Hepatocyte (in vitro differentiated cells): Measurements from ENCODE around the gene ATP5F1E. TPM values are rescaled to one million over a fixed set of nuclear protein-coding genes. Genes with fewer than 3 reads are reported as not detected.
A peak's percentile ranks its signal among the peaks of the same experiment; 100 is the strongest.
"Not testable (repeated sequence)": the region's sequence is repeated elsewhere in the genome, so short reads cannot be mapped to it uniquely, and the experiment has no call there.

Experiments used
- DNase-seq: peaks from one replicate; pipeline ENCODE4 v3.0.0-alpha.2; 2016; ENCODE audit warnings: low spot score
- H2AFZ ChIP-seq: fragments of 200-600 bp; sonication (generic); 2 replicates; pipeline ENCODE4 v1.6.0; 2016; ENCODE audit warnings: antibody characterized with exemption, mild to moderate bottlenecking
- H3K27ac ChIP-seq: fragments of 200-600 bp; sonication (generic); 2 replicates; pipeline ENCODE4 v1.5.1; 2016; ENCODE audit warnings: mild to moderate bottlenecking
- H3K27me3 ChIP-seq: fragments of 200-600 bp; sonication (generic); 2 replicates; pipeline ENCODE4 v1.6.1; 2016
- H3K36me3 ChIP-seq: fragments of 200-600 bp; sonication (generic); replicated peaks from 2 replicates; pipeline ENCODE4 v1.5.1; 2016; ENCODE audit warnings: low read depth; ENCODE audit not compliant: insufficient read depth
- H3K4me1 ChIP-seq: fragments of 200-600 bp; sonication (generic); 2 replicates; pipeline ENCODE4 v1.5.1; 2016; ENCODE audit warnings: mild to moderate bottlenecking, moderate library complexity; ENCODE audit not compliant: insufficient read depth
- H3K4me2 ChIP-seq: fragments of 200-600 bp; sonication (generic); 2 replicates; pipeline ENCODE4 v1.6.0; 2016
- H3K4me3 ChIP-seq: fragments of 200-600 bp; sonication (generic); 2 replicates; pipeline ENCODE4 v1.5.1; 2016; ENCODE audit warnings: mild to moderate bottlenecking
- H3K79me2 ChIP-seq: fragments of 200-600 bp; sonication (generic); 2 replicates; pipeline ENCODE4 v1.6.0; 2017; ENCODE audit warnings: mild to moderate bottlenecking
- H3K9me2 ChIP-seq: fragments of 200-600 bp; sonication (generic); replicated peaks from 2 replicates; pipeline ENCODE4 v1.6.0; 2017; ENCODE audit warnings: mild to moderate bottlenecking; ENCODE audit not compliant: insufficient read depth
- H3K9me3 ChIP-seq: fragments of 200-600 bp; sonication (generic); 2 replicates; pipeline ENCODE4 v1.5.1; 2016; ENCODE audit warnings: low read depth, mild to moderate bottlenecking
- H4K20me1 ChIP-seq: fragments of 200-600 bp; sonication (generic); 2 replicates; pipeline ENCODE4 v1.6.0; 2016; ENCODE audit warnings: mild to moderate bottlenecking; ENCODE audit not compliant: insufficient read depth, poor library complexity, severe bottlenecking
- EZH2 ChIP-seq: fragments of 200-600 bp; sonication (generic); IDR thresholded peaks from 2 replicates; pipeline ENCODE4 v1.6.1; 2016; ENCODE audit warnings: antibody characterized with exemption, mild to moderate bottlenecking, borderline replicate concordance
- EZH2phosphoT487 ChIP-seq: fragments of 200-600 bp; sonication (generic); IDR thresholded peaks from one replicate; pipeline ENCODE4 v1.6.1; 2018; ENCODE audit warnings: antibody characterized with exemption, mild to moderate bottlenecking, low read depth, moderate library complexity; ENCODE audit not compliant: unreplicated experiment, severe bottlenecking
- WGBS: methylation state at CpG from one replicate; pipeline ENCODE4 v1.1.6; 2016; ENCODE audit warnings: low lambda C conversion rate; ENCODE audit errors: missing lambda C conversion rate; 5-methylcytosine and 5-hydroxymethylcytosine counted together
- polyA plus RNA-seq: library from polyadenylated mRNA; unstranded; fragments of >200 nt; fragmentation: Nextera tagmentation; extraction: Ambion mirVana; gene quantifications from 2 replicates; pipeline ENCODE4 v1.2.1, GENCODE V29; 2016
- total RNA-seq: library from RNA; depleted of rRNA; stranded (reverse); fragments of >200 nt; gene quantifications from 2 replicates; pipeline ENCODE4 v1.2.3, GENCODE V29; 2014
- TF ChIP-seq, protein P1 (sequence below): fragments of 200-600 bp; sonication (generic); IDR thresholded peaks from 2 replicates; pipeline ENCODE4 v1.5.1; 2016; ENCODE audit warnings: antibody characterized with exemption, mild to moderate bottlenecking; ENCODE audit not compliant: poor library complexity

Gene ATP5F1E
- total and polyA plus RNA-seq, 2 experiments from 2014 or later: 32.9 to 227 TPM

DNA sequence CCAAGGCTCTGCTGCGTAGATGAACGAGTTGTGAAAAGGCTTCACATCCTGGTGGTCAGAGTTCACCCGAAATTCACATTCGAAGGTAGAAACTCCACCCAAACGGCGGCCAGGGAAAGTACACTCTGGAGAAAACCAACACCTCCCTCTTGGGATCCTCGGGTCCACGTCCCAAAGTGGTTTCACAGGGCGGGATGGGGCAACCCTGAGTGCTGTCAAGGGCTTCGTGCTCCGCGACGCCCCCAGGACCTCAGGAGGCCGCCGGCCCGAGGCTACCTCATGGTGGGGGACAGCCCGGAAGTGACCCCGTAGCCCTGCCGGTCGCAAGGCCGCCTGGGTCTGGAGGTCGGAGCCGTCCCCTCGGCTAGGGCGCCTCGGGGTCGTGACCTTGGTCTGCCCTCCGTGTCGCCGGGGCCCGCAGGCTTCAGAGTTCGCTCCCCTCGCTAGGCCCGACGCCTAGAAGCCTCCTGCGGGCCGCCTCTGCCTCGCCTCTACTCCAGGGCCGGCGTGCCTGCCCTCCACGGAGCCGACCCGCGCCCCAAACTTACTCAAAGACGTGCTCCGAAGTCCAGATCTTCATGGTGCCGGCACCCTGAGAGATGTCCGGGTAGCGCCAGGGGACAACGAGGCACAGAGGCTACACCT, 10.1 kb upstream of the ATP5F1E start, which contains the start of gene PRELID3B:
Gene PRELID3B (minus strand): TSS at position 636 of the 645 bp plus-strand sequence. CDS start 56 bp downstream, at position 580.
- Histone ChIP-seq H3K79me2 (peaks cover 51% of the 10 kb centered on the region), H3K9me2 (no peaks in the 10 kb centered on the region), H3K4me2 (peak within 1 kb of the TSS; percentile 95), H3K9me3 (no peaks in the 10 kb centered on the region), H4K20me1 (no peaks in the 10 kb centered on the region), H3K27me3 (no peaks in the 10 kb centered on the region), H2AFZ (peak within 1 kb of the TSS; percentile 93), H3K4me1 (peaks cover 13% of the 10 kb centered on the region), H3K4me3 (peak within 1 kb of the TSS; percentile 93), H3K27ac (peak within 1 kb of the TSS; percentile 92), H3K36me3 (no peaks in the 10 kb centered on the region)
- no peak for TF ChIP-seq EZH2
- TF ChIP-seq EZH2phosphoT487: no peak
- TF ChIP-seq, protein P1, sequence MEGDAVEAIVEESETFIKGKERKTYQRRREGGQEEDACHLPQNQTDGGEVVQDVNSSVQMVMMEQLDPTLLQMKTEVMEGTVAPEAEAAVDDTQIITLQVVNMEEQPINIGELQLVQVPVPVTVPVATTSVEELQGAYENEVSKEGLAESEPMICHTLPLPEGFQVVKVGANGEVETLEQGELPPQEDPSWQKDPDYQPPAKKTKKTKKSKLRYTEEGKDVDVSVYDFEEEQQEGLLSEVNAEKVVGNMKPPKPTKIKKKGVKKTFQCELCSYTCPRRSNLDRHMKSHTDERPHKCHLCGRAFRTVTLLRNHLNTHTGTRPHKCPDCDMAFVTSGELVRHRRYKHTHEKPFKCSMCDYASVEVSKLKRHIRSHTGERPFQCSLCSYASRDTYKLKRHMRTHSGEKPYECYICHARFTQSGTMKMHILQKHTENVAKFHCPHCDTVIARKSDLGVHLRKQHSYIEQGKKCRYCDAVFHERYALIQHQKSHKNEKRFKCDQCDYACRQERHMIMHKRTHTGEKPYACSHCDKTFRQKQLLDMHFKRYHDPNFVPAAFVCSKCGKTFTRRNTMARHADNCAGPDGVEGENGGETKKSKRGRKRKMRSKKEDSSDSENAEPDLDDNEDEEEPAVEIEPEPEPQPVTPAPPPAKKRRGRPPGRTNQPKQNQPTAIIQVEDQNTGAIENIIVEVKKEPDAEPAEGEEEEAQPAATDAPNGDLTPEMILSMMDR: no peak
- WGBS: 13% methylated on average over 42 of the region's 50 CpGs
- peak; percentile 34 for DNase-seq

DNA sequence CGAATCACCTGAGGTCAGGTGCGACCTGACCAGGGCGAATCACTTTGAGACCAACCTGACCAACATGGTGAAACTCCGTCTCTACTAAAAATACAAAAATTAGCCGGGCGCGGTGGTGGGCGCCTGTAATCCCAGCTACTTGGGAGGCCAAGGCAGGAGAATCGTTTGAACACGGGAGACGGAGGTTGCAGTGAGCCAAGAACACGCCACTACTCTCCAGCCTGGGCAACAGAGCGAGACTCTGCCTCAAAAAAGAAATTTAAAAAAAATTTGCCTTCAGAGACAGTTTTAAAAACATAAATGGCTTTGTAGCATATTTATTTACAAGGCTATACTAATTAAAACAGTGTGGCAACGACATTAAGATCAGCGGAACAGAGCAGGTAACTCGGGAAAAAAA, 9.4 kb upstream of the ATP5F1E start:
- not testable (repeated sequence) for DNase-seq, H2AFZ ChIP-seq, H3K9me2 ChIP-seq, H3K9me3 ChIP-seq, H3K27me3 ChIP-seq, H3K4me1 ChIP-seq, H4K20me1 ChIP-seq, H3K36me3 ChIP-seq
- peaks cover 59% of the 10 kb centered on the region for H3K79me2 ChIP-seq
- H3K27ac ChIP-seq: peak overlapping the region; percentile 92
- peak overlapping the region; percentile 93 for H3K4me3 ChIP-seq
- 96% methylated on average over 16 of the region's 16 CpGs for WGBS
- H3K4me2 ChIP-seq: peak overlapping the region; percentile 95

DNA sequence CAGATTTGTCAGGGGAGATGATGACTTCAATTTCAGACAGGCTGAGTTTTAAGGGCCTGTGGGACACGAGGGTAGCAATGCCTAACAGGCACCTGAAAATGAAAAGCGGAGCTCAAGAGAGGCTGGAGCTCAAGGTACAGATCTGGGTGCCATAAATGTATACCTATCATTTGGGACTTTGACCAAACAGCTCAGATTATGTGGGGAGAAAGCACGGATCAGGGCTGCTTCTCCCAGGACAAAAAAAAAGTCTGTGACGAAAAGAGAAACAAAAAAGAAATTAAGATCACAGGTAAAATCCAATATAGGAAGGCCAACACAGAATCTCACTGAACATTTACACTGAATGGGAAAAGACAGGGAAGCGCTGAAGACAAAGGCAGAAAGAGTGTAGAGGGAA, 8.5 kb upstream of the ATP5F1E start:
- no peaks in the 10 kb centered on the region for H3K36me3 ChIP-seq
- no peaks in the 10 kb centered on the region for H3K9me3 ChIP-seq
- no peak overlapping the region for H2AFZ ChIP-seq
- peaks cover 62% of the 10 kb centered on the region for H3K79me2 ChIP-seq
- H4K20me1 ChIP-seq: no peaks in the 10 kb centered on the region
- peak overlapping the region; percentile 92 for H3K27ac ChIP-seq
- peak overlapping the region; percentile 95 for H3K4me2 ChIP-seq
- H3K27me3 ChIP-seq: no peaks in the 10 kb centered on the region
- H3K4me3 ChIP-seq: peak overlapping the region; percentile 2
- H3K9me2 ChIP-seq: no peaks in the 10 kb centered on the region
- H3K4me1 ChIP-seq: peaks cover 9% of the 10 kb centered on the region
- peak; percentile 44 for DNase-seq
- WGBS: 68% methylated on average over 5 of the region's 5 CpGs
- TF ChIP-seq, protein P1: no peak
- TF ChIP-seq EZH2phosphoT487: no peak
- TF ChIP-seq EZH2: no peak

DNA sequence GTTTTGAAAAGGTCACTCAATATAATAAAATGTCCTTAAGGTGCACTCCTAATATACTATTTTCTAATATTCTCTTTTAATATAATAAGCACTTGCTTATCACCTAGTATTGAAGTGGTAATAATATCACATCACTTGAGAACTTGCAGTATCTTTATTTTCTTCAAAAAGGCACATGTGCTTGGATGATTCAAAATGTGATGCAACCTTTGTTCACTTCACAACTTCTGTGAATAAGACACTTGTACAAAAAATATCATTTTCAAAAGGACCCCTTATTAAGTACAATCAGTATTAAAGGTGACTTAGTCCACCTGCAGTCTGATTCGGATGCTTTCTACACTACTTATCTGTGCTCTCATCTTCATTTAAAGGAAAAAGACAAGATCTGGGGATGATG, 7.1 kb upstream of the ATP5F1E start:
- H3K27me3 ChIP-seq: no peaks in the 10 kb centered on the region
- H3K36me3 ChIP-seq: no peaks in the 10 kb centered on the region
- H4K20me1 ChIP-seq: no peaks in the 10 kb centered on the region
- no peak for DNase-seq
- WGBS: 85% methylated on average over 1 of the region's 1 CpG
- H3K27ac ChIP-seq: no peak overlapping the region
- H3K9me3 ChIP-seq: no peaks in the 10 kb centered on the region
- H3K4me1 ChIP-seq: peaks cover 9% of the 10 kb centered on the region
- H2AFZ ChIP-seq: no peak overlapping the region
- TF ChIP-seq, protein P1: no peak
- TF ChIP-seq EZH2: no peak
- no peak overlapping the region for H3K4me3 ChIP-seq
- H3K4me2 ChIP-seq: peak overlapping the region; percentile 95
- peaks cover 66% of the 10 kb centered on the region for H3K79me2 ChIP-seq
- H3K9me2 ChIP-seq: no peaks in the 10 kb centered on the region
